ENCODE measurements around the gene DYSF.
"Not testable (repeated sequence)": the region's sequence is repeated elsewhere in the genome, so short reads cannot be mapped to it uniquely, and the experiment has no call there.

Gene DYSF

DNA sequence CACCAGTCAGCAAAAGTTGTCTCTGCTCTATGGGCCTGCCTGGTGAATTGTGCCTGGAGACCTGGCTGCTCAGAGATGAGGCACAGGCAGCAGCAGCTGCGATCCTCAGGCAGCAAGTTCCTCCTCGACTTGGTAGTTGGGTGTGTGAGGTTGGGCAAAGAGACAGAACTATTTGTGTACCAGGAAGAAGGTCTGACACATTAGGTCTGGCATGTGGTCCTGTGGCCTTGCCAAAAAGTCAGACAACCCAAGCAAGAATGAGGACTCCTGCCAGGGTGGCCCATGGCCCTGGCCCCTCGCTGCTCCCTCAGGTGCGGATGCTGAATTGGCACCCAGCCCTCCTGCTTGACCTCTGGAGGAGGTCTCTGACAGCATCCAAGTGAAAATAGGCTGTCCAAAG is 192.7 kb downstream of the DYSF start:
- DNase-seq (ENCODE audit: low spot score): peak; percentile 53

DNA sequence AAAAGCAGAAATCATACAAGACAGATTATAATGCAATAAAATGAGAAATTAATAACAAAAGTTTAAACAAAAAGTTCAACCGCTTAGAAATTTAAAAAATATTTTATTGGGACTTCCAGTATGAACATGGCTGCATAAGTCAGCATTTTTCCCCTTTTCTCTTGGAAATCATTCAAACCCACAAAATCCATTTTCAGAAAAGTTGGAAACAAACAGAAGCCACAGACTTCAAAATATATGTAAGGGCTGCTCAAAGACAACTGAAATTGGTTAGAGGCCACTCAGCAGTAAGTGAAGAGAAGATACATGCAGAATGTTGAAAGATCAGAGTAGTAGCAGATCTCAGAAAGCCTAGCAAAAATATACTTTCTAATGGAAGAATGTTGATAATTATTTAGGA is 194.0 kb downstream of the DYSF start:
- no peak for DNase-seq (ENCODE audit: low spot score)

DNA sequence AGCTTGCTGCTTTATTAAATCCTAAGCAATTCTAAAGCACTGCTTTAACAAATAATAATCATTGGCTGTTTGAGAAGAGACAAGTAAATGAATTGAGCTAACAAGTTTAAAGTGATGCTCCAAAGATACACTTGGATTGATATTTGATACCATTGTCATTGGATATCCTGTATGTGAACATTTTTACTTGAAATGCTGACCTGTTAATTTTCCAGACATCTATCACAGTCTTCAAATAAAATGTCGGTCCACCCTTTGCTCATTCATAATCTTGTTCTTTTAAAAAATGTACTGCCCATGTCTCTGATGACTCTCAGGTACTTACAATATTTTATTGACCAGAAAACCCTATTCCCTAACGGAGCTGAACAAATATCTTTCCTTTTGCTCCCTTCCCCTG is 202.1 kb downstream of the DYSF start:
- no peak for DNase-seq (ENCODE audit: low spot score)

DNA sequence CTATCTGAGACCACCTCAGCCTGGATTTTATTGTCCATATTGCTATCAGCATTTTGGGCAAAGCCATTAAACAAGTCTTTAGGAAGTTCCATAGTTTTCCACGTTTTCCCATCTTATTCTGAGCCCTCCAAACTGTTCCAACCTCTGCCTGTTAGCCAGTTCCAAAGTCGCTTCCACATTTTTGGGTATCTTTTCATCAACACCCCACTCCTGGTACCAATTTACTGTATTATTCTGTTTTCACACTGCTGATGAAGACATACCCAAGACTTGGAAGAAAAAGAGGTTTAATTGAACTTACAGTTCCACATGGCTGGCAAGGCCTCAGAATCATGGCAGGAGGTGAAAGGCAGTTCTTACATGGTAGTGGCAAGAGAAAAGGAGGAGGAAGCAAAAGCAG is 204.9 kb downstream of the DYSF start:
- not testable (repeated sequence) for DNase-seq (ENCODE audit: low spot score)

DNA sequence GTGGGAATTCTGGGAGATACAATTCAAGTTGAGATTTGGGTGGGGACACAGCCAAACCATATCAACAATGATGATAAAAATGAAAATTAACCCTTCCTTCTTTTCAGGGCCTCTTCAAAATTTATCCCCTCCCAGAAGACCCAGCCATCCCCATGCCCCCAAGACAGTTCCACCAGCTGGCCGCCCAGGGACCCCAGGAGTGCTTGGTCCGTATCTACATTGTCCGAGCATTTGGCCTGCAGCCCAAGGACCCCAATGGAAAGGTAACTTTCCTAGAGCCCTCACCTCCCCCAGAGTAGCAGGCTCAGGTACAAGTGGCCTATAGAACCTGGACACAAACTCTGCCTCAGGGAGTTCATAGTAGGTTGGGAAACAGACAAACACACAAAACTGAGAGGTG is 205.4 kb downstream of the DYSF start:
- DNase-seq (ENCODE audit: low spot score): no peak

DNA sequence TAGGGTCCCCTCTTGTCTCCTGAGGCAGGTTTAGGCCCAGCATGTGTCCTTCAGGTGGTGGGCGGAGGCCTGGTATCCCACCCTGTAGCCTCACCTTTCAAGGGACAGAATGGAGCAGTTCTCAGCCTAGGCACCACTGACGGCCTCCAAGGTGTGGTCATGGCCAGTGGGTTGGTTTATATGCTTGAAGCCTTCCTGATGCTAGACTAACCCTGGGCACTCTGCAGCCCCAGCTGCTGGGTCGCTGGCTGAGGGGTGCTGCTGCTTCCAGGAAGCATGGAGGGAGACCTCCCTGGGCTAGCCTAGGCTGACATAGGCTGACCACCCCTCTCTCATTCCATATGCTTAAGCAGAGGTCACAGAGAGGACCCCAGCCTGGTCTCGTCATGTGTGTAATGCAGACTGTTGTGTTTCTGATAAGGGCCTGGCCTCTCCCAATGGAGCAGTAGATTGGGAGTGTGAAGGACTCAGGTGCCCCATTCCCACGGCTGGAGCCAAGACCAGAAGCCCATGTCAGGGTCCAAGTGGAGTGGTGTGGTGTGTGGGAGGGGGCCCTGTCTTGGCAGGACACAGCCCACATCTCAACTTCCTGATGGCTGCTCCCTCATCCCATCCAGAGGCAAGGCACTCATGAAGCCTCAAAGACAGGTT is 206.6 kb downstream of the DYSF start:
- DNase-seq (ENCODE audit: low spot score): no peak

DNA sequence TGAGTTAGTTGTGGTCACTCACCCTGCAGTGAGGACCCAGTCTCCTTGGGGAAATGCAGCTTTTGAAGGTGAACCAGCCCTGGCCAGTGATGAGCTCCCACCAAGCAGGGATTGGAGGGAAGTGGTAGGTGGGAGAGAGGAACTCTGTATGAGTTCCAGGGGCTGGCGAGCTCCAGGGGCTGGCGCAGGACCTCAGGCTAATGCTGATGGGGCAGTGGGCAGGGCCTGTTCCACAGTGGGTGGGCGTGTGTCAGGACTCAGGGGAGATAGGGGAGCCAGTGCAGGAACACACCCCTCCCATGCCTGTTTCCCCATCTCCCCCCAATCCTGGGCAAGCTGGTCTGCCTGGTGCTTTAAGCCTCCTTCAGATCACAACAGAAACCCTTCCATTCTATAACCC is 208.4 kb downstream of the DYSF start:
- DNase-seq (ENCODE audit: low spot score): no peak

DNA sequence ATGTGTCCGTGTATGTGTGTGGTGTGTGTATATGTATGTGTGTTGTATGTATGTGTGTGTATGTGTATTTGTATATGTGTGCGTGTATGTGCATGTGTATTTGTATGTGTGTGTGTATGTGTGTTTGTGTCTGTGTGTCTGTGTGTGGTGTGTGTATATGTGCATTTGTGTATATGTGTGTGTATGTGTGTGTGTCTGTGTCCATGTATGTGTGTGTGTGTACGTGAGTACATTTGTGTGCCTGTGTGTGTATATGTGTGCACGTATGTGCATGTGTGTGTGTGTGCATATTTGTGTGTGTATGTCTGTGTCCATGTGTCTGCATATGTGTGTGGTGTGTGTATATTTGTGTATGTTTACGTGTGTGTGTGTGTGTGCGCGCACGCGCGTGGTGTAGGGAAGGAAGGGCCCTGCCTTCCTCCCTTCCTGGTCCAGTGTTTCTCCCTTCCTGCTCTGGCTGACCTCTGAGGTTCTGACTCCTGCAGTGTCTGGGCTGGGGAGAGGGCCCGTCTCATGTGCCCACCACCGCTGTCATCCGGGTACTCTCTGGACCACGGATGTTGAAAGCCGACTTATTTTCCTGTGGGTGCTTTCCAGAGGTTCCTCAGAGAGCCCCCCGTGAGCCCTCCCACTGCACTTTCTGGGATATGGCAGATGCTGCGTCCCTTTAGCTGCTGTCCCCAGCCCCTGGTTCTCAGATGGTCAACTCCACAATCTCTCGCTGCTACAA is 209.5 kb downstream of the DYSF start:
- DNase-seq (ENCODE audit: low spot score): no peak

DNA sequence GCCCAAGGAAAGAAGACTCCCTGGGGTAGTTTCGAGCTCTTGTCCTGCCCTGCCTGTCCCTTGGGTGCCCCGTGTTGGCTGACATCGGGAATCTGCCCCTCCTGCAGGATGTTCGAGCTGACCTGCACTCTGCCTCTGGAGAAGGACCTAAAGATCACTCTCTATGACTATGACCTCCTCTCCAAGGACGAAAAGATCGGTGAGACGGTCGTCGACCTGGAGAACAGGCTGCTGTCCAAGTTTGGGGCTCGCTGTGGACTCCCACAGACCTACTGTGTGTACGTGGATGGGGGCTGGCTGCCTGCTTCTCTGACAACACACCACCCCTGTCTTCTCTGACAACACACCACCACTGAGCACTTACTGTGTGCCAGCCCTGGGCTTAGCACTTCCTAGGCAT is 210.8 kb downstream of the DYSF start:
- no peak for DNase-seq (ENCODE audit: low spot score)

DNA sequence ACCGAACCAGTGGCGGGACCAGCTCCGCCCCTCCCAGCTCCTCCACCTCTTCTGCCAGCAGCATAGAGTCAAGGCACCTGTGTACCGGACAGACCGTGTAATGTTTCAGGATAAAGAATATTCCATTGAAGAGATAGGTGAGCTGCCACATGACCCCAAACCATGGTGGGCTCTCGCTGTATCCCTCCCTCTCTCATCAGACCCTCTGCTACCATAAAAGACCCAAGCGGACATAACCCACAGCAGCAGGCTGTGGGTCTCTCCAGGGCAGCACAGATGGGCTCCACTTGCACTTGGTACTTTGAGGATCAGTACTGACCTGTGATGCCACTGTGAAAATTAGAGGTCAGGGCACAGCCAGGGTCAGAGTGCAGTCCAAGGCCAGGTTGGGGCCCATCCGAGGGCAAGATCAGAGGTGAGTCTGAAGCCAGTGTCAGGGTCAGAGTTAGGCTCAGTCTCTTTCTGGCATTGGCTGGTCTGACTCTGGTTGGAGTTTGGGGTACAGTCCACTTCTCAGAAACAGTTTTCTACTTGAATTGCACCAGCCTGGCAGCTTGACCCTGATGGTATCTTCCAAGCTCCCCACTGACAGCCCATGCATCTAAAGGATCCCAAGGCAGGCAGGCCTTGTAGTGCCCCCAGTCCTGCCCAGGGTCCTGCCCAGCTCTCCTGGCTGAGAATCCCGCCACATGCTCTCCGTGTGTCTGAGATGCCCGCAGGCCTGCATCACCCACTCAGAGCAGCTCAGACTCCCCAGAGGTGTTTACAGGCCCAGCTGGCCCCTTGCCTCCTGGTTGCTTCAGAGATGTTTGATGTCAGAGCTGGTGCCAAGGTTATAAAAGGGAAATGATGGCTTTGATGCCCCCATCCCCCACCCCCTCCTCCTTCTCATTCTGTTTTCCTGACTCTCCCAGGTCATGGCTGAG is 212.1 kb downstream of the DYSF start:
- no peak for DNase-seq (ENCODE audit: low spot score)

DNA sequence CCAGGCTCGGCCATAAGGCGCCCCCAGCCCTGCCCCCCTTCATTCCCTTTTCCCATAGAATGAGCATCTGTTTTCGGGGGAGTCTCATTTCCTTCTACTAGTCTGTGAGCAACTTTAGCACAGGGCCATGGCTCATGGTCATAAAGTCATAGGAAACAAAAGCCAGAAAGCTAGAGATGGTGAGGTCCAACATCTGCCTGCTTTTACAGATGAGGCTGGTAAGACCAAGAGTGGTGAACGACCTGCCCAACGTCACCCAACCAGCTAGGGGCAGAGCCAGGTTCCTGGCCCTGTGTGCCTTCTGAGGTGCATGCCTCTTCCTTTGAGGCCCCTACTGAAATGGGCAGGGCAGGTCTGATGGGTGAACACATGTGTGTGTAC is 212.7 kb downstream of the DYSF start:
- DNase-seq (ENCODE audit: low spot score): no peak

DNA sequence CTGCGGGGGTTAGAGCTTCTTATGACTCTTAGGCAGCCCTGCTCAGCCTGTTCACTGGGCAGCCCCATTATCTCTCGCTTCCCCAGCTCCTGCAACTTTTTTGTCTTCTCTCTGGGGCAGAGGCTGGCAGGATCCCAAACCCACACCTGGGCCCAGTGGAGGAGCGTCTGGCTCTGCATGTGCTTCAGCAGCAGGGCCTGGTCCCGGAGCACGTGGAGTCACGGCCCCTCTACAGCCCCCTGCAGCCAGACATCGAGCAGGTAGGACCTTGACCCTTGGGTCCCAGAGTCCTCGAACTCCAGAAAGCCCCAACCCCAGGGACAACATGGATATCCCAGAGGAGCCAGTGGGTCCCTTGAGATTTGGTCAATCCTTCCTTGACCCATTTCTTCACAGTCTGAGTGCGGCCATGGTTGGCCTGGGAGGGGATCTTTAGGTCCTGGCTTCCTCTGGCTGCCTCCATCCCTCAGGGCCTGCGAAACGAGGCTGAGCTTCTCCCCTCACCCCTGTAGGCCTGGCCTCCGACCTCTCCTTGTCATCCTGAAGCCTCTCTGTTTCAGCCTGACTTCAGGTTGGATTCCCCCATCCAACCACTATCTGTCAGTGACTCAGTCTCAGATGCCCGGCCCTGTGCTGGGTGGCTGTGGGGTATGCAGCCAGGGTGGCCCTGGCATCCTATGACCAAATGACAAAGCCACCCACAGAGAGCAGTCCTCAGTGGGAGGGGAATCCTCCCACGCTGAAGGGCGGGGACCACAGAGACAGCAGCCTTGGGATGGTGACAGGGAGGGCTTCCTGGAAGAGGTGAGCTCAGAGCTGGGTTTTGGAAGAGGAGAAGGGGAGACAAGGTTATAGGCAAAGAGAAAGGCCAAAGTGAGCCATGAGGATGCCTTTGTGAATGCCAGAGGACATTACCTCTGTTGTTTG is 214.2 kb downstream of the DYSF start:
- DNase-seq (ENCODE audit: low spot score): no peak

DNA sequence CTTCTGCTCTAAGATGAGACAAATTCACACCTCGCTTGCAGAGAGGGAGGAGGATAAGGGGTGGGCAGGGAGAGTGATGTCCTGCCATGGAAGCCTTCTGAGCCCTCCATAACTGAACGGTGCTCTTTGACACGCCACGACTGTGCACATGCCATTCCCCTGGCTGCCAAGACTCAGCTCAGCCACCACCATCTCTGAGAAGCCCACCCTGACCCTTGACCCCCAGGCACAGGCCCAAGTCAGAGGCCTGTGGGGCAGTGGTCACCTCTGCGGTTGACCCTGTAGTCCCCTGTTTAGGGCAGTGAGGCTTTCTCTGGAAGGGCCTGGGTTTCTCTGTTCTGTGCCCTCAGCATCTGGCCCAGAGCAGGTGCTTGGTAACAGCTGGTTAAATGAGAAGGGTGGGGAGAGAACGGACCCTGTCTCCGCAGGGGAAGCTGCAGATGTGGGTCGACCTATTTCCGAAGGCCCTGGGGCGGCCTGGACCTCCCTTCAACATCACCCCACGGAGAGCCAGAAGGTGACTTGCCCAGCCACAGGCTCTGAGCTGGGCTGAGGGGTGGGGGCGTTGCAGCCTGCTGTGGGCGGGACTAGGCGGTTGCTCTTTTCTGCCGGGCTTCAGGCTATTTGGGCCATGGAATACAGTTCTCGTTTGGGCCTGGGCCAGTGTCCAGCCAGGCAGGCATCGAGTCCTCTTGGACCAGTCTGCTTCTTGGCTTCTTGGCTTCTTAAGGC is 215.1 kb downstream of the DYSF start:
- DNase-seq (ENCODE audit: low spot score): no peak

DNA sequence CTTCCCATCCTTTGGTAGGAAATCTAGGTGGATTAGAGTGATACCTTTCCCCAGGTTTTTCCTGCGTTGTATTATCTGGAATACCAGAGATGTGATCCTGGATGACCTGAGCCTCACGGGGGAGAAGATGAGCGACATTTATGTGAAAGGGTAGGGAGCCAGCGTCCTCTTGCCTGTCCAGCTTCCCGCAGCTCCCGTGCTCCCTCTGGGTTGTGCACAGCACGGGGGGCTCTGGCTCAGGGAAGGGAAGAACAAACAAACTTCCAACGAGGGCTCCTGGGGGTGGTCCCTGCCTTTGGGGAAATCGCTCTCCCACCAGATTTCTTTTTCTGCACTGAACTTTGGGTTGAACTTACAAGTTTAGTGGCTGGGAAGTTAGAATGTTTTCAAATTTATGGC is 215.7 kb downstream of the DYSF start:
- no peak for DNase-seq (ENCODE audit: low spot score)

DNA sequence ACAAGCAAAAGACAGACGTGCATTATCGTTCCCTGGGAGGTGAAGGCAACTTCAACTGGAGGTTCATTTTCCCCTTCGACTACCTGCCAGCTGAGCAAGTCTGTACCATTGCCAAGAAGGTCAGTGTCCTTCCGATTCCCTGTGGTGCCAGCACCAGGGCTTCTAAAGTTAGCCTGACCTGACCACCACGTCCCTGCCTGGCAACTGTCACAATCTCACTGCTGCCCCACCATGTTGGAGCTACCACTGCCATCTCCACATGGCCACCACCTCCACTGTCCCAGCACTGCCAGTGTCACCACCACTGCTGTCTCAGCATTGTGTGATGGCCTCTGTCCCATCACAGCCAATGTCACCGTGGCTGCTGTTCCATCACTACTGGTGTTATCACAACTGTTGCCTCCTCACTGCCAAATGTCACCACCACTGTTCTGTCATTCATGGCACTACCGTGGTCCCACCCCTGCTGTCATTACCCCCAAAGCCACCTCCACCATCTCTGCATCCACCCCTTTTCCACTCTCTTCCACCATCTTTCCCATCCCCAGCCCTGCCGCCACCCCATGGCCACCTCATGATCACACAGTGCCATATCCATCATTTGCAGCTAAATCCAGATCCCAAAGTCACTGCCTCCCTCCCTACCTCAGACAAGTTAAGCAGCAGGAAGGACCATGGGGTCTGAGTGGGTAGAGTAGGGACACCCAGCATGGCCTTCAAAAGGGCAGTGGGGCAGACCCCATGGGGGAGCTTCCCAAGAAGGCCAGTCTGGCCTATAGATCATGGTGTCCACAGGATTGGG is 216.5 kb downstream of the DYSF start:
- DNase-seq (ENCODE audit: low spot score): no peak

DNA sequence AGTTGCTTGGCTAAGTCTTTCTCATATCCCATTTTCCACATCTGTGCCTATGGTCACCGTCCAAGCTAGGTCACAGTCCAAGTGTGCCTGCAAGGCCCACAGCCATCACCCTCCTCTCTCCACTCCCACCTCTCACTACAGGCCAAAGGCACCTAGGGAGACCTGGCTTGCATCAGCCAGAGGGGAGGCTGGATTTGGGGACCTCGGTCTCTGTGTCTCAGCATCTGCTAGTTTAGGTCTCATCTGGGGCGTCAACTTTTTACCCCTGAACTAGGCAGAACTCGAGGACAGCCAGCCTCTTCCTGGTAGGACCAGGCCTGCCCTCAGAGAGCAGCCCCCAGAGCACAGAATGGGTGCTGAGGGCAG is 217.1 kb downstream of the DYSF start:
- DNase-seq (ENCODE audit: low spot score): no peak

DNA sequence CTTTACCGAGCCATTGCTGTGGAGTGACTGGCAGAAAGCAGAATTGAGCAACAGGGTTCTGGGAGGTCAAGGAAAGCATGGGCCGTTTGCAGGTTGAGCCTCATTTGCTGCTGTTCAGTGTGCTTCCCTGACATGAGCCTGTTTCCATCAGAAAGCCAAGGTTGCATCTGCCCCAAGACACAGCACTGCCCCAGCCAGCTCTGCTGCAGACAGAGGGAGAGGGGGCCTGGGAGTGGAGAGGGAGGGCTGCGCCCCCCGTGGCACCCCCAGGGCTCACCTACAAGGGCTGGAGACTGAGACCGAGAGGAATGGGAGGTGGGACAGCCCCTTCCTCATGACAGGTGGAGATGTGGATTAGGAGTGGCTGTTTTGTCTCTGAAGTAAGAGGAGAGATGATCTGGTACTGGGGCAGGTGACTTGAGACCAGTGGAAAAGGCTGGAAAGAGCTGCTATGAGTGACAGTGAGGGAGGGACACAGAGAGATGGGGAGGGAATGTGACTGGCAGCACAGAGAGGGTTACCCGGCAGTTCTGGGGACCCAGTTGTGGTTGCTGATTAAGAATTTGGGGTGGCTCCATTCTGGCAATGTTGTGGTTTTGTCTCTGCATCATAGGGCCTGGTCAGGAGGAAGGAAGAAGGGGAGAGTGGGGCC is 218.0 kb downstream of the DYSF start:
- no peak for DNase-seq (ENCODE audit: low spot score)

DNA sequence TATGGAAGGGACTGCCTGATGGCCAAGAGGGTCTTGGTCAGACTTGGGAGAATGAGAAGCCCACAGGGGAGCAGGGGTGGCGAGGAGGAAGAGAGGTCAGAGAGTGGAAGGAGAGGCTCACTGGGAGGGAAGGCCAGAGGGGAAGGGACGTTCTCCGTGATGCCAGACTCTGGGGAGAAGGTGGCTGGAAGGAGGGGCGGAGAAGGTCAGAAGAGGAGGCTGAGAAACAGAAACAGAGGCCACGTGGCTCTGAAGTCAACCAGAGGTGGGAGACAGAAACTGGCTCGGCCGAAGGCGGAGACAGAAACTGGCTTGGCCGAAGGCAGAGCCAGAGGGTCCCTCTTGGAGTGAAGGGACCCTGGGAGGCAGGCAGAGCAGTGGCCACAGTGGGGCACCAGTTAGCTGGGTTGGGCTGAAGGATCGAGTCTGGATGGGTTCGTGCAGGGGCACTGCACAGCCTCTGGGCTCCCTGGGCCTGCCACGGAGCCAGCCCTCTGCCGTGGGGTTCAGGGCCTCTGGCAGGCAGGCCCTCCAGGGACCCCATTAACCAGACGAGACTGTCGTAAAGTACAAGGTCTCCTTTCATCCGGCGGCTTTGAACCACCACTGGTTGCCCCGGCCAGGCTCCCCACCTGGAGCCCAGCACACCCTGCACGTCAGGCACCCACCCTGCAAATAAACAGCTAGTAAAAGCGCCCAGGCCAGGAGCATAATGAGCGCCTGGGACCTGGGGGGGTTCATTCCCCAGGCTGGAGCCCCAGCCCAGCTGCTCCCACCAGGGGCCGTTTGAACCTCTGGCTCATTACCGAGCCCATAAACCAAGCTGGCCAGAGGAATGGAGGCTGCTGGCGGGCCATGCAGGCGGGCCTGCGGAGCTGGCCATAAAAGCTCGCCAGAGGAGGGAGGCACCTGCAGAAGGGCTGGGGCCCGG is 218.8 kb downstream of the DYSF start:
- no peak for DNase-seq (ENCODE audit: low spot score)

Data from cerebellar cortex (tissue), 1 donor.